ENCODE results near the gene NEDD9. TPM values are rescaled to one million over a fixed set of nuclear protein-coding genes. Genes with fewer than 3 reads are reported as not detected.

NEDD9 gene
- total RNA-seq, 4 donors from 2014 or later = 19.8 to 49.4 (median 35.6) TPM

DNA sequence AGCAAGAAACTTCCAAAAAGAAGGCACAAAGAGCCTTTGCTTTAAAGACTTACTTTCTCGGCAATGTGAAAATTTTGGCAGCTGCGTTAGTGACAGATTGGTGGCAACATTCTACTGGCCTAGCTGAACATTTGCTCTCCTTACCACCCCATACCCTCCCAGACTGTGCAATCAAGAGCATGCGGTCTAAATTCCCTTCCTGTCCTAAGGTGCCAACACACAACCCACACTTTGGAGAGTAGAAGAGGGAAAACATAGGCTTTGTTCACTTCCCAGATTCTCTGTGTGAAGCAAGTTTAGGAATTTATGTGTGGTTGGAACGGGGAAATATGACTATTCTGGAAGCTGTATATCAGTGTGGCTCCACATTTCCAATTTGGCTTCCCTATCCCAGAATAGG lies 29.8 kb upstream of the NEDD9 start:
- Histone ChIP-seq H3K4me1 (peaks cover 18 to 20% of the 10 kb centered on the region in 2 donors), H3K9me3 (no peaks in the 10 kb centered on the region), H3K36me3 (no peaks in the 10 kb centered on the region), H3K4me3 (no peak overlapping the region), H3K27ac (no peak overlapping the region), H3K27me3 (no peaks in the 10 kb centered on the region)
- intact Hi-C loops (cut with DNase I; ENCODE audit: low total_unique reads) = no loop called here
- DNase-seq (no peak), ATAC-seq (no peak)
- TF ChIP-seq, protein P1, sequence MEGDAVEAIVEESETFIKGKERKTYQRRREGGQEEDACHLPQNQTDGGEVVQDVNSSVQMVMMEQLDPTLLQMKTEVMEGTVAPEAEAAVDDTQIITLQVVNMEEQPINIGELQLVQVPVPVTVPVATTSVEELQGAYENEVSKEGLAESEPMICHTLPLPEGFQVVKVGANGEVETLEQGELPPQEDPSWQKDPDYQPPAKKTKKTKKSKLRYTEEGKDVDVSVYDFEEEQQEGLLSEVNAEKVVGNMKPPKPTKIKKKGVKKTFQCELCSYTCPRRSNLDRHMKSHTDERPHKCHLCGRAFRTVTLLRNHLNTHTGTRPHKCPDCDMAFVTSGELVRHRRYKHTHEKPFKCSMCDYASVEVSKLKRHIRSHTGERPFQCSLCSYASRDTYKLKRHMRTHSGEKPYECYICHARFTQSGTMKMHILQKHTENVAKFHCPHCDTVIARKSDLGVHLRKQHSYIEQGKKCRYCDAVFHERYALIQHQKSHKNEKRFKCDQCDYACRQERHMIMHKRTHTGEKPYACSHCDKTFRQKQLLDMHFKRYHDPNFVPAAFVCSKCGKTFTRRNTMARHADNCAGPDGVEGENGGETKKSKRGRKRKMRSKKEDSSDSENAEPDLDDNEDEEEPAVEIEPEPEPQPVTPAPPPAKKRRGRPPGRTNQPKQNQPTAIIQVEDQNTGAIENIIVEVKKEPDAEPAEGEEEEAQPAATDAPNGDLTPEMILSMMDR (IDR thresholded peaks at IDR 0.05 in 4 of 5, conservative IDR thresholded peaks at IDR 0.05 in 1 of 5) = no peak
- in situ Hi-C loops (cut with MboI; ENCODE audit: low sequenced_read_pairs in 4 of 4) = no loop called here

DNA sequence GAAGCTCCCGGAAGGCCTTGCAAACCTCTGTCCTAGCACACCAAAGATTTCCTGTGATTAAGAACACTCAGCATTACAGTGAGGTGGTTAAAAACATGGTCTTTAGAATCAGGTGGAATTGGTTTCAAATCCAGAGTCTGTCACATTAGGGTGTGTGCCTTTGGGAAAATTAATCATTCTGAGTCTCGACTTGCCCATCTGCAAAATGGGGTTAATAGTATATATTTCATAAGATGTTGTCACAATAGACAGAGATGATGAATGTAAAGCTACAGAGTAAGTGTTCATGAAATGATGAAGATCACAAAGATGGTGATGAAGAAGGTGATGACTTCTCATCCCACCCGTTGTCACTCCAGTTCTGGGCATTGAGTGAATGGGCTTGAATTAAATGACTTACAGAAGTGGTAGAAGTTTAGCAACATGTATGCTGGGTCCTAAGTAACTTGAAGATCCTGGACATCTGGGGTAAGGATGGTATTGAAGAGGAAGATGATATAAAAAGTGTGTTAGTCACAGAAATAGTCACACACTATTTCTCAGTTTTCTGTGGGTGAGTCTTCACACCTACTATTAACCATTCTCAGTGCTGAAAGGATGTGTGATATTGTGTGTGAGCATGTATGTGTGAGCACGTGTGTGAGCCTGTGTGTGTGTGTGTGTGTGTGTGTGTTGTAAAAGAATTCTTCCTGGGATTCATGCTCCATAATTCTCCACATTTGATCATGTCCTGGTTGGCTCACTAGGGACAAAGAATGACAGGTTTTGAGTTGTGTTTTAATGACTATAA lies 28.0 kb upstream of the NEDD9 start:
- no peaks in the 10 kb centered on the region for H3K27me3 ChIP-seq
- TF ChIP-seq, protein P1 (IDR thresholded peaks at IDR 0.05 in 4 of 5, conservative IDR thresholded peaks at IDR 0.05 in 1 of 5) = no peak
- TF ChIP-seq POLR2A (IDR thresholded peaks at IDR 0.05) = no peak
- no peak overlapping the region for H3K27ac ChIP-seq
- ATAC-seq (no peak), DNase-seq (no peak)
- H3K4me1 ChIP-seq = peaks cover 18 to 20% of the 10 kb centered on the region in 2 donors
- intact Hi-C loops (cut with DNase I; ENCODE audit: low total_unique reads) (no loop called here), in situ Hi-C loops (cut with MboI; ENCODE audit: low sequenced_read_pairs in 4 of 4) (no loop called here)
- no peaks in the 10 kb centered on the region for H3K9me3 ChIP-seq
- no peaks in the 10 kb centered on the region for H3K36me3 ChIP-seq
- no peak overlapping the region for H3K4me3 ChIP-seq

- ATAC-seq = no peak
- H3K36me3 ChIP-seq = no peaks in the 10 kb centered on the region
- in situ Hi-C loops (cut with MboI; ENCODE audit: low sequenced_read_pairs in 4 of 4) = no loop called here
- no peak overlapping the region for H3K27ac ChIP-seq
- intact Hi-C loops (cut with DNase I; ENCODE audit: low total_unique reads) = no loop called here
- TF ChIP-seq, protein P1 (IDR thresholded peaks at IDR 0.05 in 4 of 5, conservative IDR thresholded peaks at IDR 0.05 in 1 of 5) = no peak
- TF ChIP-seq POLR2A (IDR thresholded peaks at IDR 0.05) = no peak
- H3K9me3 ChIP-seq = no peaks in the 10 kb centered on the region
- no peaks in the 10 kb centered on the region for H3K27me3 ChIP-seq
- H3K4me1 ChIP-seq = peaks cover 16 to 17% of the 10 kb centered on the region in 2 donors
- DNase-seq = no peak
- H3K4me3 ChIP-seq = no peak overlapping the region
Observed at GRCh38 chr6:11258260-11259237, 26.1 kb upstream of the NEDD9 start.

GRCh38 chr6:11255610-11256009 lies 23.1 kb upstream of the NEDD9 start:
- in situ Hi-C loops (cut with MboI; ENCODE audit: low sequenced_read_pairs in 4 of 4) (no loop called here), intact Hi-C loops (cut with DNase I; ENCODE audit: low total_unique reads) (no loop called here)

More at GRCh38 chr6:11255610-11256009, 23.1 kb upstream of the NEDD9 start:
- Histone ChIP-seq H3K4me1 (peaks cover 0 to 4% of the 10 kb centered on the region in 2 donors), H3K9me3 (no peaks in the 10 kb centered on the region), H3K27me3 (no peaks in the 10 kb centered on the region), H3K36me3 (no peaks in the 10 kb centered on the region), H3K4me3 (no peak overlapping the region), H3K27ac (no peak overlapping the region)
- TF ChIP-seq, protein P1 (IDR thresholded peaks at IDR 0.05 in 4 of 5, conservative IDR thresholded peaks at IDR 0.05 in 1 of 5) = no peak
- no peak for TF ChIP-seq POLR2A (IDR thresholded peaks at IDR 0.05)
- DNase-seq (no peak), ATAC-seq (no peak)

Data from gastrocnemius medialis (tissue), 4 donors.